Glomerular endothelial cell (primary cell): ENCODE results near the gene ZNF382. TPM values are rescaled to one million over a fixed set of nuclear protein-coding genes. Genes with fewer than 3 reads are reported as not detected.
A peak's percentile ranks its signal among the peaks of the same experiment; 100 is the strongest.
"Not testable (repeated sequence)": the region's sequence is repeated elsewhere in the genome, so short reads cannot be mapped to it uniquely, and the experiment has no call there.

ENCODE experiments used
- DNase-seq: peaks from one replicate; pipeline ENCODE4 v3.0.0-alpha.2; 2011; ENCODE audit warnings: low read depth, low spot score; ENCODE audit errors: extremely low read depth
- total RNA-seq: library from RNA; depleted of rRNA; stranded (reverse); fragments of >200 nt; gene quantifications from 2 replicates; pipeline ENCODE4 v1.2.3, GENCODE V29; 2015

Gene ZNF382
- 6.0 and 8.5 TPM in 2 replicates for total RNA-seq

DNA sequence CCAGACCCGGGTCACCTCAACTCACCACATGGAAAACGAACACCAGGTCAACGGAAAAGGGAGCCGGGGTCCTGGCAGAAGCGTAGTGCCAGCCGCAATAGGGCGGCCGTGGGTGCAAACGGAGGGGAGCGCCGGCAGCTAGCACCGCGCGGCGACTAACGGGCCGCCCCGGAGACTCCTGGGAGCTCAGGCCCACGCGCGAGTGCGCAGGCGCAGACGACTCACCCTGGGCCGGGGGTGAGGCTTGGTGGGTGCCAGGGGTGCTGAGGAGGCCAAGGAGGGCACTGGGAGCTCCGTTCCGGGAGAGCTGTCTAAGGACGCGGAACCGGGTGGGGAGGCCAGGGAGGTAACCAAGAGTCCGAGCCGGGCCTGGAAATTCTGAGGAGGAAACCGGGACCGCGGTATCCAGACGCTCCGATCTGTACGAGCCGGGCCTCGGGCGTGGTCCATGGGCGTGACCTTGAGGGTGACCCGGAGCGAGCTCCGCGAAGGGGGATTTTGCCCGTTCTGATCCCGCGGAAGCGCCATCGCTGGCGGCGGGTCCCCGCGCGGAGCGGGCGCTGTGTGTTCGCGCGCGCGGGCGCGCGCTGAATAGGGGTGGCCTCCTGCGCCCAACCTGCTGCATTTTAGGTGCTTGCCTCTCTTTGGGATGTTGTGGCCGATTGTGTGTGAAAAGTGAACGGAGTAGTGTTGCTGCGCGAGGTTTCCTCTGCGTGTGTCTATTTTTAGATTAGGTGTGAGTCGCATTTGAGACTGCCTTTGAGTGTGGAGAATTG lies at the start of gene ZNF382:
TSS of gene ZNF382 (plus strand) at position 213 of the 776 bp plus-strand sequence. CDS start 4,602 bp downstream, outside the sequence.
- no peak for DNase-seq

DNA sequence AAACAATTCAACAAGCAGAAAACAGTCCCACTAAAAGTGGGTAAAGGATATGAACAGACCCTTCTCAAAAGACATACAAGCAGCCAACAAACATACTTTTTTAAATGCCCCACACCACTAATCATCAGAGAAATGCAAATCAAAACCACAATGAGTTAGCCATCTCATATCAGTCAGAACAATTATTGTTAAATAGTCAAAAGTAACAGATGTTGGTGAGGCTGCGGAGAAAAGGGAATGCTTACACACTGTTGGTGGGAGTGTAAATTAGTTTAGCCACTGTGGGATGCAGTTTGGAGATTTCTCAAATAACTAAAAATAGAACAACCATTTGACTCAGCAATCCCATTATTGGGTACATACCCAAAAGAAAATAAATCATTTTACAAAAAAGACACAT lies 40.7 kb upstream of the ZNF382 start:
- DNase-seq, result no peak

DNA sequence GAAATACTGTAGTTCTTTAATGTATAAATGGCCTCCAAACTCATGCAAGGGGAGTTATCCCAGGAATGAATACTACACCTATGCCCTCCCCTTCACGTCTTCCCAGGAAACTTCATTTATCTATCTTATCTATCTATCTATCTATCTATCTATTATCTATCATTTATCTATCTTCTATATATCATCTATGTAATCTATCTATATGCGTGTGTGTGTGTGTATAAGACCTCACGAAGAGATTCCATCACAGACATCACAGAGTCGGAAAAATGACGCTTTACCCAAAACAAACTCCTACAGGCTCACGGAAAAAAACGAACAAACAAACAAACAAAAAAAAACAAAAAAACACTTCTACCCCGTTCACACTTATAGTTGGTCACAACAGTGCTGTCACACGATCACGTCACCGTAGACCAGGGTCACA lies 32.5 kb upstream of the ZNF382 start:
- DNase-seq, result no peak

DNA sequence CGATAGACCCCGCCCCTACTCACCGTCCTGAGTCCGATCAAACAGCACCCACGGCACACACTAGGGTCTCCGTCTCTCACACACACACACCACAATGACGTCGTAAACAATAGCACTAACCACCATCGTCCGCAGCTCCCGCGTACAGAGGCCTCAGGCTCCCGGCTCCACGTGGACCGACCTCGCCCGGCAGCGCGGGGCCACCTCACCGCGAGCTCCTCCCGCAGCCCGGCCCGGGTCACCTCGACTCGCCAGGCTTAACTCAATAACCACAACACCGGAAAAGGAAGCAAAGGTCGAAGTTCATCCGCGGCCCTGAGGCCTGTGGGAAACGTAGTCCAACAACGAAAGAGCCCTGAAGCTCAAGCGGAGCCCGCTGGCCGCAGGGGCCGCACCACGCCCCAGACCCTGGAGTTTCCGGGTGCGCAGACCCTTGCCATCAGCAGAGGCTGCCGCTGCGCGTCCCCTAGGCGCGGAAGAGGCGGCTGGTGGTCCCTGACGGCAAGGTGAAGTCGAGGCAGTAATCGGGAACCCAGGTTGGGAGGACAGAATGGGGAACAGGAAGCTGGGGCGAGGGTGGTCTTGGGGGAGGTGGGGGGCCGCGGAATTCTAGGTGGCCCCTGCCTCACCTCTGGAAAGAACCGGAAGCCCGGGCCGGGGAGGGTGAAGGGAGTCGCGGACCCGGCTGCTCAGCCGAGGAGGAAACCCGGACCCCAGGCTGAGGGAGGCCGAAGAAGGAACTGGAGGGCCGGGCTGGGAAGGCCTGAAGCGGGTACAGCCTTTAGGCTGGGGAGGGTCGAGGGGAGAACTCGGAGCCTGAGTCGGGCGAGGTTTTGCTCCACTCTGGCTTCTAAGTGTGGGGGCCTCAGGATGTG lies 31.9 kb upstream of the ZNF382 start, which contains the start of gene ZNF529:
TSS of gene ZNF529 (minus strand) at position 273 of the 875 bp plus-strand sequence. CDS start 946 bp downstream, outside the sequence.
- DNase-seq, result peak; percentile 68

DNA sequence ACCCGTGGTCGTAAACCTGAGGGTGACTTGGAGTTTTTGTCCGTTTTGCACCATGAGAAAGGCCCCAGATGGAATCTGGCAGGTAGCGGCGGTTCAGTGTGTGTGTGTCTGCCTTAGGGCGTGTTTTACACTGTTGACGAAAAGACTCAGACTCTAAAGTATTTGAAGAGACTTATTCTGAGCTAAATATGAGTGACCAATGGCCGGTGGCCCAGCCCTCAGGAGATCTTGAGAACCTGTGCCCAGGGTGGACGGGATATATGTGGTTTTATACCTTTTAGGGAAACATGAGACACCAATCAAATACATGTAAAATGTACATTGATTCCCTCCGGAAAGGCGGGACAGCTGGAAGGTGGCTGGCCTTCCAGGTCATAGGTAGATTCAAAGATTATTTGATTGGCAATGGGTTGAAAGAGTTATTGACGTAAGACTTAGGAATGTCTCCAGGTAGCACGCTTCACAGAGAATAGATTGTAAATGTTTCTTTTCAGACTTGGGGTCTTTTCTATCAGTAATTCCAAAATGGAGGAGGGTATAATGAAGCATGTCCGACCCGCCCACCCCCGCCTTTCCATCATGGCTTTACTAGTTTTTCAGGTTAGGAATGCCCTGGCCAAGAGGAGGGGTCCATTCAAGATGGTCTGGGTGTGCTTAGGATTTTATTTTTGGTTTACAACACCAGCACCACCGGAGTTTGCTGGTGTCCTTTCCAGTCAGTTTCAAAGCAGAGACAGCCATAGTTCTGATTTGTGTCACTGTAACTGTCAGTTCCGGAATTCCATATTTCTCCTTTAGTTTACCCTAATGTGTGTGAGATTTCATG lies 31.0 kb upstream of the ZNF382 start:
- DNase-seq, result no peak

DNA sequence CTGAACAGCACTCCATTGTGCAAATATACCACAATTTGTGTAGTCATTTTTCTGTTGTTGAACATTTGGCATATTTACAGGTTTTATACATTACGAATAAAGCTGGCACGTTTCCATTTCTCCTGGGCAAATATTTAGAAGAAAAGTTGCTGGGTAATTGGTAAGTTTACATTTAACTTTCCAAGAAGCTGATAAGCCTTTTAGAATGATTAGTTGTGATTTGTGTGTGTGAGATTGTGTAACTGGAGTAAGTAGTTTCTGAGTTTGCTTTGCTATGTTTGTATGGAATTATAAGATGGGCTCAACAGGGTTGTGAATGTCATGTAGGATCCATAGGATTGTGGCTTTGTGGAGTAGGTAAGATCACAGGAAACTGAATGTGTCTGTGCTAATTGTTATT lies 30.4 kb upstream of the ZNF382 start:
- DNase-seq, result no peak

DNA sequence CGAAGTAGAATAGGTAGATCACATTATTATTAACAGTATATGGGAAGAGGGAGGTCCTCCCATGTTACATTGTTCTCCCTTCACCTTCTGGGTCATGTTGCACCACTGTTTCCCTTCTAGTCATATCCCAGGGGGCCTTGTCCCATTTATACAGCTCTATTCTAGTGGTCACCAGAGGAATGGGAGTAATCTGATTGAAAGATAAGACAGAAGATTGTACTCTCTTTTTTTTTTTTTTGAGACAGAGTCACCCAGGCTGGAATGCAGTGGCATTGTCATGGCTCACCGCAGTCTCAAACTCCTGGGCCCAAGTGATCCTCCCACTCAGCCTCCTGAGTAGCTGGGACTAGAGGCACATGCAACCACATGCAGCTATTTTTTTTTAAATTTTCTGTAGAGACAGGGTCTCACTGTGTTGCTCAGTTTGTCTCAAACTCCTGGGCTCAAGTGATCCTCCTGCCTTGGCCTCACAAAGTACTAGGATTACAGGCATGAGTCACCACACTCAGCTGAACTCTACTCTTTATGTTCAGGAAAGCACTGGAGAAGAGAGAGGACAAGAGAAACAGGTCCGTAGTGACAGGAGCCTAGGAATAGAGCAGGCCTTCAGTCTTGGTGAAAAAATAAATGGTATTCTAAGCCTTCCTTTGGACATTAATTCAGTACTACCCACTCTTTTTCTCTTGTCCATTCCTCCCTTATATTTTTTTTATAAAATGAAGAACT lies 27.7 kb upstream of the ZNF382 start:
- DNase-seq, result no peak

DNA sequence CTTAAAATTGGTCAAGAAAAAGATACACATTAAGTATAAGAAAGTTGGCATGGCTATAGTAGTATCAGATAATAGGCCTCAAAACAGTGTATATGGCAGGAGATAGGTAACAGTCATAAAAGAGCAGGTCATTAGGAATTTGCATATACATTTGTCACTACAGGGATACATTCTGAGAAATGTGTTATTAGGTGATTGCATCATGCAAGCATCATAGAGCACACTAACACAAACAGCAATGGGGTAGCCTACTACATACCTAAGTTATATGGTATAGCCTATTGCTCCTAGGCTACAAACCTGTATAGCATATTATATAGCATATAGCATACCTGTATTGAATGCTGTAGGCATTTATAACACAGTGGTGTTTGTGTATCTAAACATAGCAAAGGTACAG lies 25.9 kb upstream of the ZNF382 start:
- no peak for DNase-seq

DNA sequence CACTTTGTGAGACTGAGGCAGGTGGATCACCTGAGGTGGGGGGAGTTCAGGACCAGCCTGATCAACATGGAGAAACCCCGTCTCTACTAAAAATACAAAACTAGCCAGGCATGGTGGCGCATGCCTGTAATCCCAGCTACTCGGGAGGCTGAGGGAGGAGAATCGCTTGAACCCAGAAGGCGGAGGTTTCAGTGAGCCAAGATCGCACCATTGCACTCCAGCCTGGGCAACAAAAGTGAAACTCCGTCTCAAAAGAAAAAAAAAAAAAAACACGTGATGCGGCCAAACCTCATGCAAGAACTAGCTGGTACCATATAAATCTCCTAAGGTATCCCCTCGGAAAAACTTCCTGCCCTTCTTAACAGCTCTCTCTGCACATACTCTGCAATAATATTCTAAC lies 2.4 kb upstream of the ZNF382 start:
- DNase-seq, result not testable (repeated sequence)

DNA sequence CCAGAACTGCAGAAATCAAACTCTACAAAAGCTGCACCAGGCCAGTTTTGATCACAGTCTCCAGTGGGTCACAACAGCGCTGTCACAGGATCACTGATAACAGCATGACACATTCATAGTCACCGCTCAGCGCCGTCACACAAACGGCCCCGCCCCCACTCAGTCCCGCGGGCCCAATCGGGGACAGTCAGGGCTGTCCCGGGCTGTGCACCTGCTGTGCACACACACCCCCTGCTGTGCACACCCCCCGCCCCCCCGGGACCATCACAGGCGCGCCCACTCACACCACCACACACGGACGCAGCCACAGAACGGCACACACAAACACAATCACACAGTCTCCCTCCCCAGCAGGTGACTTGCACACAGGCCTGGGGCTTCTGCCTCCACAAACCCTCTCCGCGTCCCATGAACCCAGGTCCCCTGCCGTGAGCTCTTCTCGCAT lies 435 bp upstream of the ZNF382 start:
- no peak for DNase-seq

DNA sequence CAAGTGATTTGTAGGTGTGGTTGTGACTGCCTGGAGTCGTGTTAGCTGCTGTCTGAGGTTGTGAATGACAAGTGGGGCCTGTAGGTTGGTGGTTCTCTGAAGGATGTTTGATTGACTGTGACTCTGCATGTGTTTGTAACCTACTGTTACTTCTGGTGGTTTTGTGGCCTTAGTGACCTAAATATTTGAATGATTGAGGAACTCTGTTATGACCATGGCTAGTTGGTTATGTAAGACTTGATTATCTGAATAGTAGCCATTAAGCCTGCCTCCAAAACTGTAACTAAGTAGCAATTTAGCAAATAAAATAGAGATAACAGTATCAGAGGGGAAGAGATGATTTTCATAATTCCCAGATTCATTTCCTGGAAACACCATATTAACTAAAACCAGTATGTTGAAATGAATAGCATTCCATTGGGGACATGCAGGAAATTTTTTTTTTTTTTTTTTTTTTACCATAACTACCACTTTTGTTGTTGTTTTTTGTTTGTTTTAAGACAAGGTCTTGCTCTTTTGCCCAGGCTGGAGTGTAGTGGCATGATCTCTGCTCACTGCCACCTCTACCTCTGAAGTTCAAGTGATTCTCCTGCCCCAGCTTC lies 865 bp downstream of the ZNF382 start:
- DNase-seq, result no peak

DNA sequence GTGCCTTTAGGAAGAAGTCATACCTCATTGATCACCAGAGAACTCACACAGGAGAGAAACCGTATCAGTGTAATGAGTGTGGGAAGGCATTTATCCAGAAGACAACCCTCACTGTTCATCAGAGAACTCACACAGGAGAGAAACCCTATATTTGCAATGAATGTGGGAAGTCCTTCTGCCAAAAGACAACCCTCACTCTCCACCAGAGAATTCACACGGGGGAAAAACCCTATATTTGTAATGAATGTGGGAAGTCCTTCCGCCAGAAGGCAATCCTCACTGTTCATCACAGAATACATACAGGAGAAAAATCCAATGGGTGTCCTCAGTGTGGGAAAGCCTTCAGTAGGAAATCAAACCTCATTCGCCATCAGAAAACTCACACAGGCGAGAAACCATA lies 21.9 kb downstream of the ZNF382 start:
- no peak for DNase-seq

DNA sequence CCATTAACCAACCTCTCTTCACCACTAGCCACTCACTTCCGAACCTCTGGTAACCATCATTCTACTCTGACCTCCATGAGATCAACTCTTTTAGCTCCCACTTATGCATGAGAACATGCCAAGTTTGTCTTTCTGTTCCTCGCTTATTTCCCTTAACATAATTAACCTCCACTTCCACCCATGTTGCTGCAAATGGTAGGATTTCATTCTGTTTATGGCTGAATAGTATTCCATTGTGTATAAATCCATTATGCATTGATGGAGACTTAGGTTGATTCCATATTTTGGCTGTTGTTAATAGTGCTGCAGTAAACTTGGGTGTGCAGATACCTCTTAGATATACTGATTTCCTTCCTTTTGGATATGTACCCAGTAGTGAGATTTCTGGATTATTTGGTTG lies 30.2 kb downstream of the ZNF382 start:
- DNase-seq, result no peak

DNA sequence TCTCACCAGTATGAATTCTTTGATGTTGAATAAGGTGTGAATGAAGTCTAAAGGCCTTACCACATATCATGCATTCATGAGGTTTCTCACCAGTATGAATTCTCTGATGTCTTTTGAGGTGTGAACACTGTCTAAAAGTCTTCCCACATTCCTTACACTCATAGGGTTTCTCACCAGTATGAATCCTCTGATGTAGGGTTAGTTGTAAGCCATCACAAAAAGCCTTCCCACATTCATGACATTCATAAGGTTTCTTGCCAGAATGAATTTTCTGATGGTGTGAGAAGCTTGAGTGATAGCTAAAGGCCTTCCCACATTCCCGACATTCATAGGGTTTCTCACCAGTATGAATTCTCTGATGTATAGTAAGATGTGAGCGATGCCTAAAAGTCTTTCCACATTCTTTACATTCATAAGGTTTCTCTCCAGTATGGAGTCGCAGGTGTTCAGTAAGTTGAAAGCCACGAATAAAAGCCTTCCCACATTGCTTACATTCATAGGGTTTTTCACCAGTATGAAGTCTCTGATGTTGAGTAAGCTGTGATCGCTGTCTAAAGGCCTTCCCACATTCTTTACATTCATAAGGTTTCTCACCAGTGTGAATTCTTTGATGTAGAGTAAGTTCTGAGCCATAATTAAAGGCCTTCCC lies 33.9 kb downstream of the ZNF382 start:
- DNase-seq, result no peak

DNA sequence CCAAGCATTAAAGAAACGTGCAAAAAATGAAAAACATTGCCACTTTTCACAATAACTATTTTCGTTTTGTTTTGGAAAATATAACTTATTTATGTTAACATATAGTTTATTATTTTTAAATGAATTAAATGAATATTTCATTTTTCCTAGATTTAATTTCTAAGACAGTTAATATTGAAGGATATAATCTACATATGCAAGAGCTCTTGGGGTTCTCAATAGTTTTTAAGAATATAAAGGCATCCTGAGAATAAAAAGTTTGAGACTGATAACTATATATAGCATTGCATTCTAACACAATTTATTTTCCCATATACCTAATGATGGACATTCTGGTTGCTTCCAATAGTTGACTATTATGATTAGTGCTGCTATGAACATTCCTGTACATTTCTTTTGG lies 41.6 kb downstream of the ZNF382 start:
- no peak for DNase-seq

DNA sequence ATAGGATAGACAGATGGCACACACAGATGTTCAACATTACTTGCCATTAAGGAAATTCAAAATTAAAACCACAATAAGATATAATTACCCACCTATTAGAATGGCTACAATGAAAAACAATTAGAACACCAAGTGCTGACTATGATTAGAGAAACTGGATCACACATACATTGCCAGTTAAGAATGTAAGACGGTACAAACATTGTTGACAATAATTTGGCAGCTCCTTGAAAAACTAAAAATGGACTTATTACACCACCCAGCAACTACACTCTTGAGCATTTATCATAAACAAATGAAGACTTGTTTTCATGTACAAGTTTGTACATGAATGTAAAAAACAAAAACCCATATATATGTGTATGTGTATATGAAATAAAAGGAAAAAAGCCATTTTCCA lies 47.8 kb downstream of the ZNF382 start:
- no peak for DNase-seq

DNA sequence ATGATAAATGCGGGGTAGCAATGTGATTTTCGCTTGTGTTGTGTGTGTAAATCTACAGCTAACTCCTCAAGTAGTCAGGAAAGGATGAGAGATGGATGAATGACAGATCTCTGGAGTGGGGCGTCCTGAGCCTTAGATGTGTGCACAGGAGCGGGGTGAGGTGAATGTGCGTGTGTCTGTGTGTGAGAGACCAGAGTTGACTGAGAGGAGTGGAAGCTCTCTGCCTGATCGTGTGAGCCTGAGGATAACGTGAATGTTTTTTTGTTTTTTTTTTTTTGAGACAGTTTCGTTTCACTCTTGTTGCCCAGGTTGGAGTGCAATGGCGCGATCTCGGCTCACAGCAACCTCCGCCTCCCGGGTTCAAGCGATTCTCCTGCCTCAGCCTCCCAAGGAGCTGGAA lies 60.7 kb downstream of the ZNF382 start:
- DNase-seq, result no peak

DNA sequence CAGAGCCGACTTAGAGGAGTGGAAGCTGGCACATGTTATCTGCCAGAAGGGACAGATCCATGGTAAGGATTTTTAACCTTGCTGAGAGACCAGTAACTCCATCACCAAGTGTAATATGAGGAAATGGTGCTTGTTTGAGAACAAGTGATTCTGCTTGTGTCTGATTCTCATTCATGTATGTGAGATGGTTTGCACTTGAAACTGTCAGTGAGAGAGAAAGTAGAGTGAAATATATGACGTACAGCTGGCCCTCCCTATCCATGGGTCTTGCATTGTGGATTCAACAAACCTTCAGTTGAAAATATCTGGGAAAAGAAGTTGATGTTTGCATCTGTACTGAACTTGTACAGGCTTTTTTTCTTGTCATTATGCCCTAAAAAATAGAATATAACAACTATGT lies 63.5 kb downstream of the ZNF382 start:
- DNase-seq, result no peak

DNA sequence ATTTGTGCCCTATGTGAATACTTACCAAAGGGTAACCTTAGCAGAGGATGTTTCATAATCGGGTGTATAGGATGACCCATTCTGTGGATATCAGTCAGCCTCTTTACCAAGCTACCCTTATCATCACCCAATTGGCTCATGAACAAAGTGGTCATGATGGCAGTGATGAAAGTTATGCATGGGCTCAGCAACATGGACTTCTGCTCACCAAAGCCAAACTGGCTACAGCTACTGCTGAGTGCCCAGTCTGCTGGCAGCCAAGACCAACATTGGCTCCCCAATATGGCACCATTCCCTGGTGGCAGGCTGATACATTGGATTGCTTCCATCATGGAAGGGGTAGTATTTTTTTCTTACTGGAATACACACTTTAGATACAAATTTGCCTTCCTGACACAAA lies 67.3 kb downstream of the ZNF382 start:
- no peak for DNase-seq
